Mesodermal cell (in vitro differentiated cells): ENCODE measurements around the gene NKD1.

Experiments
- H3K27ac ChIP-seq: 2 replicates; pipeline ENCODE4 v1.7.0; 2013; ENCODE audit warnings: mild to moderate bottlenecking, low read depth, low read length, moderate library complexity; ENCODE audit not compliant: severe bottlenecking
- H3K36me3 ChIP-seq: 2 replicates; pipeline ENCODE4 v1.7.1; 2013; ENCODE audit warnings: mild to moderate bottlenecking, low read length, moderate library complexity; ENCODE audit not compliant: control insufficient read depth, insufficient read depth
- H3K4me1 ChIP-seq: one replicate; pipeline ENCODE4 v1.7.1; 2013; ENCODE audit warnings: mild to moderate bottlenecking, low read length; ENCODE audit not compliant: insufficient read depth, control insufficient read depth, poor library complexity, severe bottlenecking
- H3K4me3 ChIP-seq: 2 replicates; pipeline ENCODE4 v1.7.0; 2013; ENCODE audit warnings: low read length, control low read depth, mild to moderate bottlenecking; ENCODE audit not compliant: insufficient read depth, poor library complexity, severe bottlenecking; ENCODE audit errors: extremely low read depth
- H3K9me3 ChIP-seq: 2 replicates; pipeline ENCODE4 v1.7.1; 2013; ENCODE audit warnings: mild to moderate bottlenecking, low read length, moderate library complexity; ENCODE audit not compliant: control insufficient read depth
- WGBS, 2 experiments: methylation state at CpG; one replicate each; pipeline ENCODE4 v1.1.5; 2013; ENCODE audit warnings: missing lambda C conversion rate in 2 of 2; ENCODE audit not compliant: insufficient coverage in 2 of 2; 5-methylcytosine and 5-hydroxymethylcytosine counted together

NKD1 gene

DNA sequence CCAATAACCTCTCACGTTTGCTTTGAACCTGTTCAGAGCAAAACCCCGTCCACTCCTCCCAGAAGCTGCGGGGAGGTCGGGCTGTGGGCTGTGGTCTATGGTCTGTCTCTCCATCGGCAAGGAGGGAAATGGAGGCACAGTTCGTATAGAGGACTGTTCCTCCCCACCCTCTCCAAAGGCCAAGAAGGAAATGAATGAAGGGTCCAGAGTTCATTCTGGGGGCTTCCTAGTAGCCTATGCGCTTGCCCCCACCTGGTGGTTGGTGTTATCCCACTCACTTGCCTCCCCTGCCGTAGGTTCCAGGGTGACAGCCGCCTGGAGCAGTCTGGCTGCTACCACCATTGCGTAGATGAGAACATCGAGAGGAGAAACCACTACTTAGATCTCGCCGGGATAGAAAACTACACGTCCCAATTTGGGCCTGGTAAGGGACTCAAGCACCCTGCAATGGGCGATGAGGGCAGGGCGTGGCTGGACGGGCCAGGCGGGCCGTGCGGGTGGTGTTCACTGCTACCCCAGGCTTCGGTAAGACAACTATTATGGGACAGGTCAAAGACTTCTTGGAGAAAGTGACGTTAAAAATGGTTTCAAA is 83.9 kb downstream of the NKD1 start:
- Histone ChIP-seq H3K27ac (no peak overlapping the region), H3K4me3 (no peak overlapping the region), H3K36me3 (peaks cover 61% of the 10 kb centered on the region), H3K4me1 (no peaks in the 10 kb centered on the region), H3K9me3 (no peaks in the 10 kb centered on the region)
- 96% methylated on average over 18 to 19 of the region's 22 CpGs for WGBS, 2 experiments

DNA sequence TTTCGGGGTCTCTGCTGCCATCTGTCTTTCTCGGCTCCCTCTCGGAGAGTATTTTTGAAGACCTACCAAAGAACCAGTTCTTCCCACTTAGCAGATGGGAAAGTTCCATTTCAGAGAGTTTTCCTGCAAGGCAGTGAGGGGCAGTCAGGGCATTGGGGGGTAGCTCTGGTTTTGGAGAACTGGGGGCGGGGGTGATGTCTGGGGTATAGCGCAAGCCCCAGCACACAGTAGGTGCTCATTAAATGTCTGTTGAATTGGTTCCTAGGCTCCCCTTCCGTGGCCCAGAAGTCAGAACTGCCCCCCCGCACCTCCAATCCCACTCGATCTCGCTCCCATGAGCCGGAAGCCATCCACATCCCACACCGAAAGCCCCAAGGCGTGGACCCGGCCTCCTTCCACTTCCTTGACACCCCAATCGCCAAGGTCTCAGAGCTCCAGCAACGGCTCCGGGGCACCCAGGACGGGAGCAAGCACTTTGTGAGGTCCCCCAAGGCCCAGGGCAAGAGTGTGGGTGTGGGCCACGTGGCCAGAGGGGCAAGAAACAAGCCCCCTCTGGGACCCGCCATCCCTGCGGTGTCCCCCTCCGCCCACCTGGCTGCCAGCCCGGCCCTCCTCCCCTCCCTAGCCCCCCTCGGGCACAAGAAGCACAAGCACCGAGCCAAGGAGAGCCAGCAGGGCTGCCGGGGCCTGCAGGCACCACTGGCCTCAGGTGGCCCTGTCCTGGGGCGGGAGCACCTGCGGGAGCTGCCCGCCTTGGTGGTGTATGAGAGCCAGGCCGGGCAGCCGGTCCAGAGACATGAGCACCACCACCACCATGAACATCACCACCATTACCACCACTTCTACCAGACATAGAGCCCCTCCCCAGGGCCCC is 85.0 kb downstream of the NKD1 start:
- Histone ChIP-seq H3K4me1 (no peaks in the 10 kb centered on the region), H3K27ac (no peak overlapping the region), H3K4me3 (no peak overlapping the region), H3K9me3 (no peaks in the 10 kb centered on the region), H3K36me3 (peaks cover 50% of the 10 kb centered on the region)
- 91 to 97% methylated on average over 11 to 14 of the region's 30 CpGs for WGBS, 2 experiments

DNA sequence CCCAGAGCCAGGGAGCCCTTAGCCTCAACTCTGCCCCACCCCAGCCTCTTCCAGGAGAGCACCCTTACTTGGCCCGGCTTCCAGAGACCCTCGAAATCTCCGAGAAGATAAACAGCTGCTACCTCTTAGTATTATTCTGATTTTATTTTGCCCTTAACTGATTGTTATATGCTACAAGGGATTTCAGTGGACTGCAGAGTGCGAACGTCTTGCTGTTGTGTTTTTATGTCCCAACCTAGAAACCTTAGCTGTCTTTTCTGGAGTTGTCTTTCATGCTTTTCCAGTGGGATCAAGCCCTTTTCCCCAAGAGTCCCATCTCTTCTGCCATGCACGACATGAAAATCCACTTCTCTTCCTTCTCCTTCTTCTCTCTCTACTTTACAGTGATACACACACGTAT is 85.9 kb downstream of the NKD1 start:
- Histone ChIP-seq H3K4me1 (no peaks in the 10 kb centered on the region), H3K4me3 (no peak overlapping the region), H3K36me3 (peaks cover 41% of the 10 kb centered on the region), H3K27ac (no peak overlapping the region), H3K9me3 (no peaks in the 10 kb centered on the region)
- WGBS, 2 experiments, result 91 to 100% methylated on average over 4 of the region's 7 CpGs

DNA sequence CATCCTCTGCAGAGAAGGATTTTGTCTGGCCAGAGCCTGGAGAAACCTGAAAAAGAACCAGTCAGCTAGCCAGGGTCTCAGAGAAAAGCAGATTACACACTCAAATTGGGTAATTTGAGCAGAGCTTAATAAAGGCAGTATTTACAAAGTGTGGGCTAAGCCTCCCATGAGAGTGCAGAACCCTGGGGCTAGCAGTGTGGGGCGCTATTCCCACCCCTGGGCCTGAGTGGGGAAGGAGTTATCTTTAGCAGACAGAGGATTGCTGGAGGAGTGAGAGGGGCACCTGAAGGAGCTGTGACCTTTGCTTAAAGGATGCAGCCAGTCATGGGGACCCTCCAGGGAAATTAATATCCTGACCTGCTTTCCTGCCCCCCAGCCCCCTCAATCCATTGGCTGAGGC is 86.8 kb downstream of the NKD1 start:
- peaks cover 33% of the 10 kb centered on the region for H3K36me3 ChIP-seq
- 50 to 93% methylated on average over 1 of the region's 1 CpG for WGBS, 2 experiments
- no peaks in the 10 kb centered on the region for H3K9me3 ChIP-seq
- H3K4me1 ChIP-seq, result no peaks in the 10 kb centered on the region
- H3K27ac ChIP-seq, result no peak overlapping the region
- no peak overlapping the region for H3K4me3 ChIP-seq

DNA sequence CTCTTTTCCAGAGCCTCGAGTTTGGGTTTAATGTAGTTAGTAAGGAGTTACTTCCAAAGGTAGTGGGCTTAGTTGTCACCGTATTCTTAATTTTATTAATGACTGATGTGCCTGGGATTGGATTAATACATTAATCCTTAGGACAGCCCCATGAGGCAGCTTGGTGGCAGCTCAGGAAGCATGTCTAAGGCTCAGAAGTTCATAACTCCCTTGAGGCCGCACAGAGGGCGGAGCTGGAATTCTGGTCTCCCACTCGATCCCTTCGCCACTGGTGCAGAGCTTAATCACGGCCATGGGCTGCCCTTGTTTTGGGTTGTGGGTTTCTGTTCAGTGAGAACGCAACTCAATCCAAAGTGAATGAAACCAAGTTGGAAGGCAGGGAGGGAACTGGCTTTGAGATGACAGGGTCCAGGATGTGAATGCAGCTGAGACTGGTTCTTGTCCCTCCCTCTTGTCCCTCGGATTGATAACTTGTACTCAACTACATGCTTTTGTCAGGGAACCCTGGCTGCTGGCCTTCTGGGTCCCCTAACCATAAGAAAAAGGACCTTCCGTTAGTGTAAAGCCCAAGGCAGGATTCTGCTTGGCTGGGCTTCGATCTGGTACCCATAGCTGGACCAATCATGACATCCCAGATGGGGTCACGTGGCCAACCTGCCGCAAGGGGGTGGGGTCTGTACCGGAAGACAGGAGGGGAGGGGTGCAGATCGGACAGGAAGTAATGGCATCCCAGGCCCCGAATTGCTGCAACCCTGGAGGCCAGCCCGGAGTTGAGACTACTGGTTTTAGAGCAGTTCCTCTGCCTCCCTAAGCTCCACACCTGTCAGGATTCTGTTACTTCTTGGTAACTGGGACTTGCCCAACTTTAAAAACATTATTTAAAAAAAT is 87.6 kb downstream of the NKD1 start:
- 88 to 90% methylated on average over 14 to 15 of the region's 17 CpGs for WGBS, 2 experiments

DNA sequence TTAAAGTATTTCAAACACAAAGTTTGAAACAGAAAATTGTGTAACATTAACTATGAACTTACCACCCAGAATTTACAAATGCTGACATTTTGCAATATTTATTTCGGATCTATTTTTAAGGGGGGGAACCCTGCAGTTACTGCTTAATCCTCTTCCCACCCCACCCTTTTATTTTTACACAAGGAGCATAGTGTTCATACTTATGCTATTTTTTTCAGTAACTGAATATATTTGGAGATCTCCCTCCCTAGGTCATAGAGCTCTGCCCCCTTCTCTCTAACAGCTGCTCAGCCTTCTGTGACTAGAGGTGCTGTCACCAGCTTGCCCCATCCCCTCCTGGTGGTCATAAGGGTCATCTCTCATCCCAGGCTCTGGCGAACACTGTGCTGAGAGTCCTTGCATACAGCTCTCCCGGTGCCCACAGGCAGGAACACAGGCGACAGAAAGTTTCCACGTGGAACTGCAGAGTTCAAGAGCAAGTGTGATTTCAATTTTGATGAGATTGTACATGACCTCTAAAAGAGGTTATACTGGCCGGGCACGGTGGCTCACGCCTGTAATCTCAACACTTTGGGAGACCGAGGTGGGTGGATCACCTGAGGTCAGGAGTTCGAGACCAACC is 88.7 kb downstream of the NKD1 start:
- H3K27ac ChIP-seq, result no peak overlapping the region
- no peaks in the 10 kb centered on the region for H3K9me3 ChIP-seq
- H3K4me3 ChIP-seq, result no peak overlapping the region
- H3K4me1 ChIP-seq, result no peaks in the 10 kb centered on the region
- peaks cover 22% of the 10 kb centered on the region for H3K36me3 ChIP-seq
- 86 to 96% methylated on average over 9 of the region's 10 CpGs for WGBS, 2 experiments

More for the DNA sequence above, 87.6 kb downstream of the NKD1 start:
- Histone ChIP-seq H3K36me3 (peaks cover 29% of the 10 kb centered on the region), H3K4me1 (no peaks in the 10 kb centered on the region), H3K27ac (no peak overlapping the region), H3K4me3 (no peak overlapping the region), H3K9me3 (no peaks in the 10 kb centered on the region)

DNA sequence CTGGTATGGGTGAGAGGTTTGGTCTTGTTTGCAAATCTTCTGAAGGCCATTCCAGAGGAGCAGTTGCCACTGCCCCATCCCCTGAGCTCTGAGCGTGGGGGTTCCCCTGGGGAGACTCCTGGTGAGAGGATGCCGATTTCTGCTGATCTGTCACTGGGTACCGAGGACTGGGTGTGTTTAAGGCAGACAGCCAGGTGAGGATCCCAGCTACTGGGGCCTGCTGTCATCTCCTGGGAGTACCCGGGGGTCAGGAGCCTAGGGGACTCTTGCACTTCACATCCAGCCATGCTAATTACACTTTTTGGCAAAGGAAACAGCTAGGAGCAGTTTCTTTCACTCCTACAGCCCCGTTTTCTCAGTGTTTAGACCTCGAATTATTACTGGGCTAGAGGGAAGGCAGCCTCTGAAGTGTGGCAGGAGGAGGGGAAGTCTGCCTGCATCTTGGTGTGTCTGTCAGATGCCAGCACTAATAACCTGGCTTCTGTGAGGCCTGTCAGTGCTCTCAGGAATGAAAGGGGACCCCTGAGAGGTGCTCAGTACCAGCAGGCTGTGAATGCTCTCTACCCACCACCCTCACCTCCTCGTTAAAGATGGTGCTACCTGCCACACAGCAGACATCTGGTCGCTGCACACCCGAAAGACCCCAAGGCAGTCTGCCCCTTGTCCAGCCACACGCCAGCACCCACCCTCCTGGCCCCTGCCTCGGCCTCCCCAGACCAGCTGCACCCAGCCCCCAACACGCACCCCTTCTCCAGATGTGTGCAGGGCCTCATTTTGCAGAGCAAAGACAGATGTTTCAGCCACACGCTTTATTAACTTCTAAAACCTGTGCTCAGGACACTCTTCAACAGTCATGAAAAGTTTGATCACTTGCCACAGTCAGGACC is 89.8 kb downstream of the NKD1 start:
- 78 to 86% methylated on average over 11 to 13 of the region's 13 CpGs for WGBS, 2 experiments
- H3K4me3 ChIP-seq, result no peak overlapping the region
- H3K4me1 ChIP-seq, result no peaks in the 10 kb centered on the region
- H3K27ac ChIP-seq, result no peak overlapping the region
- H3K9me3 ChIP-seq, result no peaks in the 10 kb centered on the region
- H3K36me3 ChIP-seq, result peaks cover 16% of the 10 kb centered on the region

DNA sequence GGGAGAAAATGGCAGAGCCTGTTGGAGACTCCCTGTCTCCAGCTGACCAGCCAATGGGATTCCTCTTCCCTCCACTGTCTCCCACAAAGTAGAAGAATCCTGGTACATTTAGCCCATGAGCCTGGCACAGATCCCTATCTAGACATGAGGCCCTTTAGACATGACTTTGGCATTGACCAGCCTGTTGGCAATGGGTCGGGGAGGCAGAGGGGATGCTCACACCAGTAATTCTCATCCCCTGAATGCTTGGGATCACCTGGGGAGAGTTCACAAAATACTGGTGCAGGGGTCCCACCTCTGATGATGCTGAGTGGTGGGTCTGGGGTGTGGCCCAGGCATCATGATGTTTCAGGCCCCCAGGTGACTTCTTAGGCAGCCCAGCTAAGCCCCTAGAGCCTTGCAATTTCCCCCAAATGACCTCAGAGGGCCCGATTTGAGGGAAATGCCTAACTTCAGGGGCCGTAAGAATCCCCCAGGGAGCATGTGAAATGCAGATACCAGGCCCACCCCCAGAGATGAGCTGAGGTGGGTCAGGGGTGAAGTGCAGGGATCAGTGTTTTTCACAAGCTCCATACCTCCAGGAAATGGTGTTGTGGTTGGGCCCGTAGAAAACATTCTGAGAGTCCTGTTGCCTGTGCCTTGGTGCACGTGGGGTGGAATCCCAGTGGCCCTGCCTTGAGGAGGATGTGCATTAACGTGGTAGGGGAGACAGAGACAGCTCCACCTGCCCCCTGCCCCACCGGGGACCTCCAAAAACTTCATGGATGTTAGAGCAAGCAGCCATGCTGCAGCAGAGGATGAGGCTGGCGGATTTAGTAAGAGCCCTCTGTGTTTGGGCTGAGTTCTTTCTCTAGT is 90.8 kb downstream of the NKD1 start:
- H3K9me3 ChIP-seq, result no peaks in the 10 kb centered on the region
- H3K36me3 ChIP-seq, result peaks cover 10% of the 10 kb centered on the region
- no peak overlapping the region for H3K27ac ChIP-seq
- no peak overlapping the region for H3K4me3 ChIP-seq
- H3K4me1 ChIP-seq, result no peaks in the 10 kb centered on the region
- WGBS, 2 experiments, result 88 to 90% methylated on average over 5 to 8 of the region's 8 CpGs

DNA sequence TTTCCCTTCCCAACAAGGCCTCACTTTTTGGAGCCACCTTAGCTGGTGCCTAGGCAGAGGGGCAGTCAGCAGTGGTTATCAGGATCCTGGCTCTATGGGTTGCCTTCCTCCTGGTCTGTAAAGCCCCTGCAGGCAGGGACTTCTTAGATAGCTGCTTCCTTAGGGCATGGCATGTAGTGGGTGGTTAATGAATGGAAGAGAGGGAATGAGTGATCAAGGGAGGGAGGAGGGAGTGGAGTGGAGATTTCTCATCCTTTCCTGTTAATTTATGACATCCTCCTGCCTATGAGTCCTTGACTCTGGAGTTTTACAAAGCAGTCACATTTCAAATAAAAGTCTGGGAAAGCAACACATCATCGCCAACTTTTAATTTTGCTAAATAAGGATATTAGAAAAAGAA is 92.2 kb downstream of the NKD1 start:
- no CpG with 5 or more reads among the region's 1 CpG for WGBS, 2 experiments
- Histone ChIP-seq H3K27ac (no peak overlapping the region), H3K4me1 (no peaks in the 10 kb centered on the region), H3K4me3 (no peak overlapping the region), H3K9me3 (no peaks in the 10 kb centered on the region), H3K36me3 (peaks cover 10% of the 10 kb centered on the region)
